ENCODE data around the gene MEGF11.

MEGF11 gene

DNA sequence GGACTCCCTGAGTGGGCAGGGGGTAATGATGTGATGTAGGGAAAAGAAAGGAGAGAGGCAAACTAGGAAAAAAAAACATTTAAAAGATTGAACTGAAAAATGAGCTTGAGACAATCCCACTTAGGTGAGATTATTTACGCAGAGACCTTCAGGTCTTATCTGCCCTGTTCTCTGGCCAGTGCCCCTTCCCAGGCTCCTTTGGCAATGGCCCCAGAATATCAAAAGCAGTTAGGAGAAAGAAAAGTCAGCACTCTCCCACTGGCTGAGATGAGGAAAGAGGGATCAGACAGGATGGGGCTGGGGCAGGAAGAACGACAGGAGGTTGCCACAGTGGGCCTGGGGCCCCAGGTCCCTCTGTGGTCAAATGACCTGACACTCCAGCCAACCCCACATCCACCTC, 105.4 kb downstream of the MEGF11 start:
- Histone ChIP-seq H3K9me3 (ENCODE audit: insufficient read depth, low read depth, low read length) (no peaks in the 10 kb centered on the region), H4K20me1 (ENCODE audit: insufficient read depth, low read length, poor library complexity, severe bottlenecking) (no peaks in the 10 kb centered on the region), H2AFZ (ENCODE audit: low read length) (no peak overlapping the region), H3K4me3 (ENCODE audit: low read length, poor library complexity, severe bottlenecking) (no peak overlapping the region), H3K9me2 (replicated peaks; ENCODE audit: low read depth, low read length) (no peaks in the 10 kb centered on the region), H3F3A (ENCODE audit: low read depth) (0 out of 2 replicates have a peak, but pooled peaks cover 8% of the 10 kb centered on the region), H3K36me3 (ENCODE audit: insufficient read depth, low read length) (no peaks in the 10 kb centered on the region), H3K27me3 (ENCODE audit: insufficient read depth, low read length, poor library complexity, severe bottlenecking) (no peaks in the 10 kb centered on the region), H3K79me2 (ENCODE audit: insufficient read depth, low read length) (no peaks in the 10 kb centered on the region), H3K4me1 (ENCODE audit: insufficient read depth, low read length, poor library complexity, severe bottlenecking) (peaks cover 31% of the 10 kb centered on the region), H3K4me2 (ENCODE audit: low read depth, low read length, poor library complexity, severe bottlenecking) (no peak overlapping the region), H3K9ac (ENCODE audit: low read depth, low read length, poor library complexity, severe bottlenecking) (no peak overlapping the region)
- no peak for TF ChIP-seq EZH2phosphoT487 (IDR thresholded peaks at IDR 0.05; ENCODE audit: borderline replicate concordance)
- TF ChIP-seq, protein P1, sequence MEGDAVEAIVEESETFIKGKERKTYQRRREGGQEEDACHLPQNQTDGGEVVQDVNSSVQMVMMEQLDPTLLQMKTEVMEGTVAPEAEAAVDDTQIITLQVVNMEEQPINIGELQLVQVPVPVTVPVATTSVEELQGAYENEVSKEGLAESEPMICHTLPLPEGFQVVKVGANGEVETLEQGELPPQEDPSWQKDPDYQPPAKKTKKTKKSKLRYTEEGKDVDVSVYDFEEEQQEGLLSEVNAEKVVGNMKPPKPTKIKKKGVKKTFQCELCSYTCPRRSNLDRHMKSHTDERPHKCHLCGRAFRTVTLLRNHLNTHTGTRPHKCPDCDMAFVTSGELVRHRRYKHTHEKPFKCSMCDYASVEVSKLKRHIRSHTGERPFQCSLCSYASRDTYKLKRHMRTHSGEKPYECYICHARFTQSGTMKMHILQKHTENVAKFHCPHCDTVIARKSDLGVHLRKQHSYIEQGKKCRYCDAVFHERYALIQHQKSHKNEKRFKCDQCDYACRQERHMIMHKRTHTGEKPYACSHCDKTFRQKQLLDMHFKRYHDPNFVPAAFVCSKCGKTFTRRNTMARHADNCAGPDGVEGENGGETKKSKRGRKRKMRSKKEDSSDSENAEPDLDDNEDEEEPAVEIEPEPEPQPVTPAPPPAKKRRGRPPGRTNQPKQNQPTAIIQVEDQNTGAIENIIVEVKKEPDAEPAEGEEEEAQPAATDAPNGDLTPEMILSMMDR (conservative IDR thresholded peaks at IDR 0.05; ENCODE audit: low read length), result no peak

DNA sequence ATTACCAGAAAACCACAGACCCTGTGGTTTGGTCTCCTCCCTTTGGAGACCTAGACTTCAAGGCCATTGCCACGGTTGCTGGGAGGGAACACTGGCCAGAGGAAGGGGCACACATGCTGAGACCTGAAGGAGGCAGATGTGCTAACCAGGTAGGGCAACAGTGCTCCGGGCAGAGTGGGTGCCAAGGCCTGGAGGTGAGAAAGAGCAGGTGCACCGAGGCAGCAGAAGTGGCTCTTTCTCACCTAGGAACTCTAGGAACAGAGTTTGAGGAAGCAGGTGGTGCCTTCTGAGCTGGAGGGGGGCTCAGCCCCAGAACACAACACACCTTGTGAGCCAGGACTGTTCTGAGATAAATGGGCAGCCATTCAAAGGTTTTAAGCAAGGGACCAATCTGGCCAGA, 106.1 kb downstream of the MEGF11 start:
- H3K79me2 ChIP-seq (ENCODE audit: insufficient read depth, low read length), result no peaks in the 10 kb centered on the region
- TF ChIP-seq EZH2phosphoT487 (IDR thresholded peaks at IDR 0.05; ENCODE audit: borderline replicate concordance), result no peak
- TF ChIP-seq, protein P1 (conservative IDR thresholded peaks at IDR 0.05; ENCODE audit: low read length), result no peak
- no peaks in the 10 kb centered on the region for H3K27me3 ChIP-seq (ENCODE audit: insufficient read depth, low read length, poor library complexity, severe bottlenecking)
- H3K9ac ChIP-seq (ENCODE audit: low read depth, low read length, poor library complexity, severe bottlenecking), result peak overlapping the region; percentile 16
- H3F3A ChIP-seq (ENCODE audit: low read depth), result 0 out of 2 replicates have a peak, but pooled peaks cover 8% of the 10 kb centered on the region
- H4K20me1 ChIP-seq (ENCODE audit: insufficient read depth, low read length, poor library complexity, severe bottlenecking), result no peaks in the 10 kb centered on the region
- peaks cover 31% of the 10 kb centered on the region for H3K4me1 ChIP-seq (ENCODE audit: insufficient read depth, low read length, poor library complexity, severe bottlenecking)
- H3K4me3 ChIP-seq (ENCODE audit: low read length, poor library complexity, severe bottlenecking), result no peak overlapping the region
- H3K36me3 ChIP-seq (ENCODE audit: insufficient read depth, low read length), result no peaks in the 10 kb centered on the region
- H3K4me2 ChIP-seq (ENCODE audit: low read depth, low read length, poor library complexity, severe bottlenecking), result no peak overlapping the region
- H2AFZ ChIP-seq (ENCODE audit: low read length), result no peak overlapping the region
- H3K9me3 ChIP-seq (ENCODE audit: insufficient read depth, low read depth, low read length), result no peaks in the 10 kb centered on the region
- no peaks in the 10 kb centered on the region for H3K9me2 ChIP-seq (replicated peaks; ENCODE audit: low read depth, low read length)

DNA sequence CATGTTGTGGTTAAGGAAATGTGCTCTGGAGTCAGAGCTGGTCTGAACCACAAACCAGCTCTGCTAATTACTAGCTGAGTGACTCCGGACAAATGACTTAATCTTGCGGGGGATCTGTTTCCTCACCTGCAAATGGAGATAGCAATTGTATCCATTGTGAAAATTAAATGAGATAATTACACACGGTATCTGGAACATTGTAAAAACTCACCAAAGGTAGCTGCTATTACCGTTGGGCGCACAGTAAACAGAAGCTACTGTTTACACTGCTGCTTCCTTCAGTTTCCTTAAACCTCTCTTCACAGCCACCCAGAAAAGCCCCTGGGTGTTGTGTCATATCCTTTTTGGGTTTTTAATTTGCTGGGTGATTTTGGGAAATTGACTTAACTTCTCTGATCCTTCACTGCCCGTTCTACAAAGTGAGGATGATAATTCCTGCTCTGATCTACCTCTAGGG, 107.8 kb downstream of the MEGF11 start:
- no peaks in the 10 kb centered on the region for H3K36me3 ChIP-seq (ENCODE audit: insufficient read depth, low read length)
- H2AFZ ChIP-seq (ENCODE audit: low read length), result no peak overlapping the region
- H3K9ac ChIP-seq (ENCODE audit: low read depth, low read length, poor library complexity, severe bottlenecking), result peak overlapping the region; percentile 6
- peak overlapping the region; percentile 51 for H3K4me2 ChIP-seq (ENCODE audit: low read depth, low read length, poor library complexity, severe bottlenecking)
- H3K4me1 ChIP-seq (ENCODE audit: insufficient read depth, low read length, poor library complexity, severe bottlenecking), result peaks cover 31% of the 10 kb centered on the region
- H3K9me2 ChIP-seq (replicated peaks; ENCODE audit: low read depth, low read length), result no peaks in the 10 kb centered on the region
- no peaks in the 10 kb centered on the region for H4K20me1 ChIP-seq (ENCODE audit: insufficient read depth, low read length, poor library complexity, severe bottlenecking)
- H3K27me3 ChIP-seq (ENCODE audit: insufficient read depth, low read length, poor library complexity, severe bottlenecking), result no peaks in the 10 kb centered on the region
- peak overlapping the region; percentile 23 for H3K4me3 ChIP-seq (ENCODE audit: low read length, poor library complexity, severe bottlenecking)
- TF ChIP-seq EZH2phosphoT487 (IDR thresholded peaks at IDR 0.05; ENCODE audit: borderline replicate concordance), result no peak
- no peaks in the 10 kb centered on the region for H3K9me3 ChIP-seq (ENCODE audit: insufficient read depth, low read depth, low read length)
- no peaks in the 10 kb centered on the region for H3K79me2 ChIP-seq (ENCODE audit: insufficient read depth, low read length)
- 0 out of 2 replicates have a peak, but pooled peaks cover 8% of the 10 kb centered on the region for H3F3A ChIP-seq (ENCODE audit: low read depth)
